Measurements from ENCODE around the gene PACSIN2. TPM values are rescaled to one million over a fixed set of nuclear protein-coding genes. Genes with fewer than 3 reads are reported as not detected.

Gene PACSIN2
- total and polyA plus RNA-seq, 2 experiments from 2014 or later: 36.0 to 43.7 TPM

DNA sequence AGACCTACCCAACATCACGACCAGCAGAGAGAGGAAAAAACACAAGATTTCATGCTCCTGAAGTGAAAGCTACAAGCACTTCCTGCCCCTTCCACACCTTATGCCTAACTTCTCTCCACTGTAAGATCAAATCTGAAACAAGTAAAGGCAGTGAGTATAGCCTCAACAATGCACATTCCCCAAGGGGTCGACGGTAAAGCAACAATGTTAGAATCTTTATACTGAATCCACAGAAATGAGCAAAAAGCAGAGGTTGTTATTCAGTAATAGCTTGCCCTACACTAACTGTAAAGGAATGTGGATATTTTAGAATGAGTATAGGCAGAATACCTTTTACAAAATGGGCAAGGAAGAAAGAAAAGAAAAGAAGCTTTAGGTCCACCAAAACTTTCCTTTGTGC is 173.5 kb downstream of the PACSIN2 start:
- peaks cover 43% of the 10 kb centered on the region; the same call in 1 of the 2 replicates for H3K36me3 ChIP-seq (ENCODE audit: low read depth)
- H3K27ac ChIP-seq: peak overlapping the region; percentile 46
- H4K20me1 ChIP-seq (ENCODE audit: insufficient read depth): no peaks in the 10 kb centered on the region
- H3K79me2 ChIP-seq (ENCODE audit: insufficient read depth): peaks cover 86% of the 10 kb centered on the region
- peaks cover 41% of the 10 kb centered on the region for H3K4me1 ChIP-seq (ENCODE audit: insufficient read depth)
- DNase-seq: peak; percentile 74
- no peak overlapping the region; the same call in 1 of the 2 replicates for H3K9ac ChIP-seq
- no peak overlapping the region for H2AFZ ChIP-seq
- TF ChIP-seq EZH2 (IDR thresholded peaks at IDR 0.05; ENCODE audit: insufficient read depth, poor library complexity, severe bottlenecking) (no peak), EZH2phosphoT487 (IDR thresholded peaks at IDR 0.05; ENCODE audit: insufficient read depth, low read depth) (no peak)
- no peaks in the 10 kb centered on the region for H3K27me3 ChIP-seq (replicated peaks; ENCODE audit: insufficient read depth)
- H3K4me3 ChIP-seq: peak overlapping the region; percentile 27; the same call in 1 of the 2 replicates
- H3K9me3 ChIP-seq (ENCODE audit: low read depth): no peaks in the 10 kb centered on the region
- H3F3A ChIP-seq (ENCODE audit: insufficient read depth): peaks cover 54% of the 10 kb centered on the region
- peak overlapping the region; percentile 54 for H3K4me2 ChIP-seq (ENCODE audit: unreplicated experiment)
- in situ Hi-C loops (cut with MboI): no loop called here
- 21 to 23% methylated on average over 3 of the region's 3 CpGs for WGBS, 2 experiments (ENCODE audit: low coverage in 1 of 2, low lambda C conversion rate in 2 of 2, missing lambda C conversion rate in 2 of 2)
- no peaks in the 10 kb centered on the region for H3K9me2 ChIP-seq (ENCODE audit: insufficient read depth)

GRCh38 chr22:42837556-42837955 is 177.4 kb downstream of the PACSIN2 start:
- Histone ChIP-seq H3K27ac (no peak overlapping the region), H3F3A (ENCODE audit: insufficient read depth) (peaks cover 26% of the 10 kb centered on the region), H4K20me1 (ENCODE audit: insufficient read depth) (no peaks in the 10 kb centered on the region), H3K4me1 (ENCODE audit: insufficient read depth) (peaks cover 17% of the 10 kb centered on the region), H3K9ac (no peak overlapping the region), H3K79me2 (ENCODE audit: insufficient read depth) (peaks cover 86% of the 10 kb centered on the region), H3K27me3 (replicated peaks; ENCODE audit: insufficient read depth) (no peaks in the 10 kb centered on the region), H3K4me2 (ENCODE audit: unreplicated experiment) (no peak overlapping the region), H3K4me3 (no peak overlapping the region), H3K36me3 (ENCODE audit: low read depth) (peaks cover 55% of the 10 kb centered on the region), H3K9me2 (ENCODE audit: insufficient read depth) (no peaks in the 10 kb centered on the region), H3K9me3 (ENCODE audit: low read depth) (no peaks in the 10 kb centered on the region), H2AFZ (no peak overlapping the region)
- no peak for DNase-seq
- 91 to 92% methylated on average over 4 of the region's 4 CpGs for WGBS, 2 experiments (ENCODE audit: low coverage in 1 of 2, low lambda C conversion rate in 2 of 2, missing lambda C conversion rate in 2 of 2)
- in situ Hi-C loops (cut with MboI): no loop called here
- TF ChIP-seq EZH2 (IDR thresholded peaks at IDR 0.05; ENCODE audit: insufficient read depth, poor library complexity, severe bottlenecking) (no peak), EZH2phosphoT487 (IDR thresholded peaks at IDR 0.05; ENCODE audit: insufficient read depth, low read depth) (no peak)

DNA sequence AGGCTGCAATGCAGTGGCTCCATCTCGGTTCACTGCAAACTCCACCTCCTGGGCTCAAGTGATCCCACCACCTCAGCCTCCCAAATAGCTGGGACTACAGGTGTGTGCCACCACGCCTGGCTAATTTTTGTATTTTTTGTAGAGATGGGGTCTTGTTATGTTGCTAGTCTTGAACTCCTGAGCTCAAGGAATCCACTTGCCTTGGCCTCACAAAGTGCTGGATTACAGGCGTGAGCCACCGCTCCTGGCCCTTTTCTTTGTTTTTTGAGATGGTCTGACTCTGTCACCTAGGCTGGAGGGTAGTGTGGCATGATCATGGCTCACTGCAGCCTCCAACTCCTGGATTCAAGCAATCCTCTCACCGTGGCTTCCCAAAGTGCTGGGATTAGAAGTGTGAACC is 178.9 kb downstream of the PACSIN2 start:
- WGBS, 2 experiments (ENCODE audit: low coverage in 1 of 2, low lambda C conversion rate in 2 of 2, missing lambda C conversion rate in 2 of 2): 95 to 96% methylated on average over 5 of the region's 5 CpGs
- H3K27ac ChIP-seq: no peak overlapping the region
- DNase-seq: no peak
- H3K4me1 ChIP-seq (ENCODE audit: insufficient read depth): peaks cover 4% of the 10 kb centered on the region
- H3K4me3 ChIP-seq: no peak overlapping the region
- H2AFZ ChIP-seq: no peak overlapping the region
- H3K27me3 ChIP-seq (replicated peaks; ENCODE audit: insufficient read depth): no peaks in the 10 kb centered on the region
- H3F3A ChIP-seq (ENCODE audit: insufficient read depth): peaks cover 12% of the 10 kb centered on the region
- no peak overlapping the region for H3K4me2 ChIP-seq (ENCODE audit: unreplicated experiment)
- H3K79me2 ChIP-seq (ENCODE audit: insufficient read depth): peaks cover 90% of the 10 kb centered on the region
- in situ Hi-C loops (cut with MboI): no loop called here
- no peaks in the 10 kb centered on the region for H3K9me2 ChIP-seq (ENCODE audit: insufficient read depth)
- no peaks in the 10 kb centered on the region for H3K9me3 ChIP-seq (ENCODE audit: low read depth)
- TF ChIP-seq EZH2 (IDR thresholded peaks at IDR 0.05; ENCODE audit: insufficient read depth, poor library complexity, severe bottlenecking) (no peak), EZH2phosphoT487 (IDR thresholded peaks at IDR 0.05; ENCODE audit: insufficient read depth, low read depth) (no peak)
- peaks cover 68% of the 10 kb centered on the region for H3K36me3 ChIP-seq (ENCODE audit: low read depth)
- H4K20me1 ChIP-seq (ENCODE audit: insufficient read depth): no peaks in the 10 kb centered on the region
- no peak overlapping the region for H3K9ac ChIP-seq

- Histone ChIP-seq H3K4me2 (ENCODE audit: unreplicated experiment) (no peak overlapping the region), H2AFZ (no peak overlapping the region), H3K4me1 (ENCODE audit: insufficient read depth) (no peaks in the 10 kb centered on the region), H3K27me3 (replicated peaks; ENCODE audit: insufficient read depth) (no peaks in the 10 kb centered on the region), H3K9me2 (ENCODE audit: insufficient read depth) (no peaks in the 10 kb centered on the region), H4K20me1 (ENCODE audit: insufficient read depth) (no peaks in the 10 kb centered on the region), H3K4me3 (no peak overlapping the region), H3F3A (ENCODE audit: insufficient read depth) (no peaks in the 10 kb centered on the region; the same call in 1 of the 2 replicates), H3K9me3 (ENCODE audit: low read depth) (no peaks in the 10 kb centered on the region), H3K79me2 (ENCODE audit: insufficient read depth) (peaks cover 87% of the 10 kb centered on the region), H3K36me3 (ENCODE audit: low read depth) (peaks cover 83% of the 10 kb centered on the region), H3K9ac (no peak overlapping the region), H3K27ac (no peak overlapping the region)
- TF ChIP-seq EZH2 (IDR thresholded peaks at IDR 0.05; ENCODE audit: insufficient read depth, poor library complexity, severe bottlenecking): no peak
- TF ChIP-seq EZH2phosphoT487 (IDR thresholded peaks at IDR 0.05; ENCODE audit: insufficient read depth, low read depth): no peak
- in situ Hi-C loops (cut with MboI): no loop called here
- 72 to 73% methylated on average over 5 of the region's 5 CpGs for WGBS, 2 experiments (ENCODE audit: low coverage in 1 of 2, low lambda C conversion rate in 2 of 2, missing lambda C conversion rate in 2 of 2)
- DNase-seq: no peak
Measured at GRCh38 chr22:42834177-42834949, 180.6 kb downstream of the PACSIN2 start.

All from GM23248 (cell line).